ENCODE measurements around the gene STX8. TPM values are rescaled to one million over a fixed set of nuclear protein-coding genes. Genes with fewer than 3 reads are reported as not detected.
"Not testable (repeated sequence)": the region's sequence is repeated elsewhere in the genome, so short reads cannot be mapped to it uniquely, and the experiment has no call there.

Gene STX8
- total and polyA plus RNA-seq, 7 donors = 34.0 to 70.6 (median 50.5) TPM

DNA sequence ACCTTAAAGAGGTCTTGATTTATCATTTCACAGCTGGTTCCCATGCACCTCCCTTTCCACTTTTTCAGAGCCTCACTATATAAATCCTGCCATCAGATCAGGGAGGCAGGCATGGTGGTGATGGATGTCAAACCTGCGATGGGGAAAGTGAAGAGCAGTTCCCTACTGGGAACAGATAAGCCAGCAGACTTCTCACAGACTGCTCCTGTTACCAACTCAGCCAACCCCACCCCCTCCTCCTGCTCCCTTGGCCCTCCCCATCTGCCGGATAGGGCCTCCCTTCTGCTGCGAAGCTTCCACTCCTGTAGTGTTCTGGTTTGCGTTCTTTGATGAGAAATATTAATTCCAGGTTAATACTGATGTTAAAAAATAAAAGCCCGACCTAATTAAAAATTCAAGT is 232.1 kb downstream of the STX8 start:
- H3K27me3 ChIP-seq (ENCODE audit: insufficient read depth in 3 of 3, low read length in 2 of 3) = no peaks in the 10 kb centered on the region
- TF ChIP-seq, protein P1, sequence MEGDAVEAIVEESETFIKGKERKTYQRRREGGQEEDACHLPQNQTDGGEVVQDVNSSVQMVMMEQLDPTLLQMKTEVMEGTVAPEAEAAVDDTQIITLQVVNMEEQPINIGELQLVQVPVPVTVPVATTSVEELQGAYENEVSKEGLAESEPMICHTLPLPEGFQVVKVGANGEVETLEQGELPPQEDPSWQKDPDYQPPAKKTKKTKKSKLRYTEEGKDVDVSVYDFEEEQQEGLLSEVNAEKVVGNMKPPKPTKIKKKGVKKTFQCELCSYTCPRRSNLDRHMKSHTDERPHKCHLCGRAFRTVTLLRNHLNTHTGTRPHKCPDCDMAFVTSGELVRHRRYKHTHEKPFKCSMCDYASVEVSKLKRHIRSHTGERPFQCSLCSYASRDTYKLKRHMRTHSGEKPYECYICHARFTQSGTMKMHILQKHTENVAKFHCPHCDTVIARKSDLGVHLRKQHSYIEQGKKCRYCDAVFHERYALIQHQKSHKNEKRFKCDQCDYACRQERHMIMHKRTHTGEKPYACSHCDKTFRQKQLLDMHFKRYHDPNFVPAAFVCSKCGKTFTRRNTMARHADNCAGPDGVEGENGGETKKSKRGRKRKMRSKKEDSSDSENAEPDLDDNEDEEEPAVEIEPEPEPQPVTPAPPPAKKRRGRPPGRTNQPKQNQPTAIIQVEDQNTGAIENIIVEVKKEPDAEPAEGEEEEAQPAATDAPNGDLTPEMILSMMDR (IDR thresholded peaks at IDR 0.05) = no peak
- ATAC-seq = peak in 3 of 4 donors; percentile 75 to 92 (median 80)
- H3K4me1 ChIP-seq = no peaks in the 10 kb centered on the region
- no peak for DNase-seq
- H3K27ac ChIP-seq = no peak overlapping the region
- intact Hi-C loops (cut with DNase I) = no loop called here
- H3K9me3 ChIP-seq = no peaks in the 10 kb centered on the region
- H3K36me3 ChIP-seq (ENCODE audit: insufficient read depth in 1 of 2, low read depth in 1 of 2) = no peaks in the 10 kb centered on the region
- H3K4me3 ChIP-seq = no peak overlapping the region
- WGBS, 3 donors = 38 to 55% (median 41%) methylated on average over 5 of the region's 5 CpGs

DNA sequence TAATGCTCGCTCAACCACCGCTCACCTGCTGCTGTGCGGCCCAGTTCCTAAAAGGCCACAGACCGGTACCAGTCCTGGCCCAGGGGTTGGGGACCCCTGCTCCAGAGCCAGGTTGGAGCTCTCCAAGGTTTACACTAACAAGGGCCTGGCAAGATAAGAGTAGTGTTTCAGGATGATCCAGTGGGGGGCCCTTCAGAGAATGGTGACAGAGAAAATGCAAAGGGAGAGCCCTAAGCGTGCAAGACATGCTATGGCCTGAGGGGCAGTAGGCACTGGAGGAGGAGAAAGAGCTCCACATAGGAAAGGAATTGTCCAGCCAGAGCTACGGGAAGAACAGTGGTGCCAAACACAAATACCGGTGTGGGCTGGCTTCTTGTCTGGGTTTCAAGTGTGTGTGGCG is 233.4 kb downstream of the STX8 start:
- WGBS, 3 donors = 93 to 96% (median 94%) methylated on average over 8 of the region's 8 CpGs
- H3K36me3 ChIP-seq (ENCODE audit: insufficient read depth in 1 of 2, low read depth in 1 of 2) = no peaks in the 10 kb centered on the region
- ATAC-seq (no peak), DNase-seq (no peak)
- no peaks in the 10 kb centered on the region for H3K27me3 ChIP-seq (ENCODE audit: insufficient read depth in 3 of 3, low read length in 2 of 3)
- no peak overlapping the region for H3K27ac ChIP-seq
- H3K9me3 ChIP-seq = no peaks in the 10 kb centered on the region
- no peaks in the 10 kb centered on the region for H3K4me1 ChIP-seq
- H3K4me3 ChIP-seq = no peak overlapping the region
- TF ChIP-seq, protein P1 (IDR thresholded peaks at IDR 0.05) = no peak
- intact Hi-C loops (cut with DNase I) = no loop called here

- H3K27me3 ChIP-seq (ENCODE audit: insufficient read depth in 3 of 3, low read length in 2 of 3) = no peaks in the 10 kb centered on the region
- TF ChIP-seq, protein P1 (IDR thresholded peaks at IDR 0.05) = no peak
- no peak overlapping the region for H3K4me3 ChIP-seq
- no peak overlapping the region for H3K27ac ChIP-seq
- intact Hi-C loops (cut with DNase I) = no loop called here
- ATAC-seq (peak in 2 of 4 donors; percentile 36 to 43), DNase-seq (no peak)
- H3K9me3 ChIP-seq = no peaks in the 10 kb centered on the region
- H3K4me1 ChIP-seq = no peaks in the 10 kb centered on the region
- no peaks in the 10 kb centered on the region for H3K36me3 ChIP-seq (ENCODE audit: insufficient read depth in 1 of 2, low read depth in 1 of 2)
- 33 to 42% (median 38%) methylated on average over 7 of the region's 7 CpGs for WGBS, 3 donors
Measured at GRCh38 chr17:9339958-9340357, 235.7 kb downstream of the STX8 start.

DNA sequence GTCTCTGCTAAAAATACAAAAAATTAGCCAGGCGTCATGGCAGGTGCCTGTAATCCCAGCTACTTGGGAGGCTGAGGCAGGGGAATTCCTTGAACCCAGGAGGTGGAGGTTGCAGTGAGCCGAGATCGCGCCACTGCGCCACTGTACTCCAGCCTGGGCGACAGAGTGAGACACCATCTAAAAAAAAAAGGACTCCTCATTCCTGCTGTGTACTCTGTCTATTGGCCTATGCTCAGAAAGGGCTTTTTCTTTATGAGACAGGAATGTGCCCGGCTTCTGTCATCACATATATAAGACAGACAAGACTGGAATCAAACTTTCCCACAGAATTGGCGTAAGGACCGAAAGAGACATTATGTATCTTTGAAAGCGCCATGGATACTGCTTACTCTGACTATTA is 236.1 kb downstream of the STX8 start:
- H3K9me3 ChIP-seq; H3K4me3 ChIP-seq; H3K4me1 ChIP-seq; H3K27ac ChIP-seq; H3K36me3 ChIP-seq (ENCODE audit: insufficient read depth in 1 of 2, low read depth in 1 of 2); DNase-seq; intact Hi-C loops (cut with DNase I); H3K27me3 ChIP-seq (ENCODE audit: insufficient read depth in 3 of 3, low read length in 2 of 3): not testable (repeated sequence)
- ATAC-seq = peak in 3 of 4 donors; percentile 55 to 72 (median 70)
- WGBS, 3 donors = 72 to 85% (median 77%) methylated on average over 9 to 10 of the region's 10 CpGs

DNA sequence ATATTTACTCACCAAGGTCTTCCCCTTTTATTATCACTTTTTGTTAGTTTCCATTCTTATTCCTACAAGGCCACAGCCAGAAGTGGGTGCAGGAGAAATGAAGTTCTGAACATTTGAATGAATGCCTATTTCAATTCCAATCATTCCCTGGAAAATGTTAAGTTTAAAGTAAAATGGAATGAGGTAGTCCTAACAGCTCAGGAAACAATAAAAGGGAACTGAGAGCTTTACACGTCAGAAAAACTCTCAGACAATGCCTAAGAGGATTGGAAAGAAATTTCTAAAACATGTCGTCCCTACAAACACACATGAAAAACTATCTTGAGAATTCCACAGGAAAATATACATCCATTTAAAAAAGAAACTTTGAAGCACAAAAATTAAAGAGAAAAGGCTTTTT is 238.8 kb downstream of the STX8 start:
- H3K4me1 ChIP-seq = peaks cover 4% of the 10 kb centered on the region
- DNase-seq = no peak
- H3K4me3 ChIP-seq = no peak overlapping the region
- no peaks in the 10 kb centered on the region for H3K27me3 ChIP-seq (ENCODE audit: insufficient read depth in 3 of 3, low read length in 2 of 3)
- H3K27ac ChIP-seq = no peak overlapping the region
- TF ChIP-seq, protein P1 (IDR thresholded peaks at IDR 0.05) = no peak
- no peaks in the 10 kb centered on the region for H3K36me3 ChIP-seq (ENCODE audit: insufficient read depth in 1 of 2, low read depth in 1 of 2)
- WGBS, 3 donors = 77 to 85% (median 78%) methylated on average over 2 of the region's 2 CpGs
- peaks cover 7% of the 10 kb centered on the region for H3K9me3 ChIP-seq
- no peak for ATAC-seq
- intact Hi-C loops (cut with DNase I) = no loop called here
